Prostate gland (tissue), 2 donors: Measurements from ENCODE around the gene COL4A3.

Source experiments
- CTCF ChIP-seq, 4 experiments: fragments of 200-600 bp in 2 of 4; fragments of 450-650 bp in 2 of 4; sonication (generic) in 2 of 4; IDR thresholded peaks; 1 replicate in 3 of 4; 2 replicates in 1 of 4; pipeline ENCODE4 v1.5.1; 2016 to 2019; ENCODE audit warnings: antibody characterized with exemption in 4 of 4, mild to moderate bottlenecking in 2 of 4, moderate library complexity in 2 of 4
- POLR2A ChIP-seq: fragments of 450-650 bp; IDR thresholded peaks from one replicate; pipeline ENCODE4 v1.6.1; 2016; ENCODE audit warnings: antibody characterized with exemption, mild to moderate bottlenecking
- POLR2AphosphoS5 ChIP-seq: sonication (generic); formaldehyde crosslinking; IDR thresholded peaks from one replicate; pipeline ENCODE4 v1.6.1; 2017; ENCODE audit warnings: antibody characterized with exemption

GRCh38 chr2:227234429-227234828 is 70.0 kb downstream of the COL4A3 start:
- TF ChIP-seq CTCF (IDR thresholded peaks at IDR 0.05) (no peak), POLR2A (no peak), POLR2AphosphoS5 (no peak)
